Fibroblast of mammary gland (primary cell): ENCODE data around the gene TMEM125.

Experiments
- DNase-seq: peaks from one replicate; pipeline ENCODE4 v3.0.0-alpha.2; 2010; ENCODE audit warnings: low read depth
- H3K4me3 ChIP-seq: 2 replicates; pipeline ENCODE4 v1.5.1; 2011; ENCODE audit warnings: low read depth, mild to moderate bottlenecking, low read length, moderate library complexity; ENCODE audit not compliant: control insufficient read depth
- TF ChIP-seq, protein P1 (sequence below): conservative IDR thresholded peaks from 2 replicates; pipeline ENCODE4 v1.5.1; 2011; ENCODE audit warnings: low read depth, low read length, inconsistent platforms; ENCODE audit not compliant: control insufficient read depth, insufficient read depth

Gene TMEM125

DNA sequence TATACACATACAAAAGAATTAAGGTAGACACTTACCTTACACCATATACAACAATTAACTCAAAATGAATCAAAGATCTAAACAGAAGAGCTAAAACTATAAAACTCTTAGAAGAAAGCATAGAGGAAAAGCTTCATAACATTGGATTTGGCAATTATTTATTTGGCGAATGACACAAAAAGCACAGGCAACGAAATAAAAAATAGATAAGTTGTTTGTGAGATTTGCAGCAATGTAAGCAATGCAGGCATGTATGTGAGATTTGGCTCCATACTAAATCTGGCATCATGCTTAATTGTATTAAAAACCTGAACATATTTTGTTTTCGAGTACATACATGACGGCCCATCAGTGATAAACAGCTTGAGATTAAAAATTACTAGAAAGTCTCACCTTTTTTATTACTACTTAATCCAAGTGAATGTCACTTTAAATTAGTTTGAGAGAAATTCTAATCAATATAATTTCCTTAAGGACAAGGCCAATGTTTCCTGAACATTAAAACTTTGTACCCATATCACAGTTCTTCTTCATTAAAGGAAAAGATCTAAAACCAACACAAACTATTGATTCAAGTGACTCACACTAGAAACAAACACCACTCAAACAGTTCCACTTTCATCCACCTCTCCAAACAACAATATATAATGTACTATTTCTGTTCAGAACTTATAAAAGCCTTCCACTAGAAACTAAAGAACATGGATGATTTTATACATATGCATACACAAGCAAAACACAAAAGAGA, 23.1 kb upstream of the TMEM125 start:
- no peak for DNase-seq
- TF ChIP-seq, protein P1, sequence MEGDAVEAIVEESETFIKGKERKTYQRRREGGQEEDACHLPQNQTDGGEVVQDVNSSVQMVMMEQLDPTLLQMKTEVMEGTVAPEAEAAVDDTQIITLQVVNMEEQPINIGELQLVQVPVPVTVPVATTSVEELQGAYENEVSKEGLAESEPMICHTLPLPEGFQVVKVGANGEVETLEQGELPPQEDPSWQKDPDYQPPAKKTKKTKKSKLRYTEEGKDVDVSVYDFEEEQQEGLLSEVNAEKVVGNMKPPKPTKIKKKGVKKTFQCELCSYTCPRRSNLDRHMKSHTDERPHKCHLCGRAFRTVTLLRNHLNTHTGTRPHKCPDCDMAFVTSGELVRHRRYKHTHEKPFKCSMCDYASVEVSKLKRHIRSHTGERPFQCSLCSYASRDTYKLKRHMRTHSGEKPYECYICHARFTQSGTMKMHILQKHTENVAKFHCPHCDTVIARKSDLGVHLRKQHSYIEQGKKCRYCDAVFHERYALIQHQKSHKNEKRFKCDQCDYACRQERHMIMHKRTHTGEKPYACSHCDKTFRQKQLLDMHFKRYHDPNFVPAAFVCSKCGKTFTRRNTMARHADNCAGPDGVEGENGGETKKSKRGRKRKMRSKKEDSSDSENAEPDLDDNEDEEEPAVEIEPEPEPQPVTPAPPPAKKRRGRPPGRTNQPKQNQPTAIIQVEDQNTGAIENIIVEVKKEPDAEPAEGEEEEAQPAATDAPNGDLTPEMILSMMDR: no peak
- no peak overlapping the region for H3K4me3 ChIP-seq

DNA sequence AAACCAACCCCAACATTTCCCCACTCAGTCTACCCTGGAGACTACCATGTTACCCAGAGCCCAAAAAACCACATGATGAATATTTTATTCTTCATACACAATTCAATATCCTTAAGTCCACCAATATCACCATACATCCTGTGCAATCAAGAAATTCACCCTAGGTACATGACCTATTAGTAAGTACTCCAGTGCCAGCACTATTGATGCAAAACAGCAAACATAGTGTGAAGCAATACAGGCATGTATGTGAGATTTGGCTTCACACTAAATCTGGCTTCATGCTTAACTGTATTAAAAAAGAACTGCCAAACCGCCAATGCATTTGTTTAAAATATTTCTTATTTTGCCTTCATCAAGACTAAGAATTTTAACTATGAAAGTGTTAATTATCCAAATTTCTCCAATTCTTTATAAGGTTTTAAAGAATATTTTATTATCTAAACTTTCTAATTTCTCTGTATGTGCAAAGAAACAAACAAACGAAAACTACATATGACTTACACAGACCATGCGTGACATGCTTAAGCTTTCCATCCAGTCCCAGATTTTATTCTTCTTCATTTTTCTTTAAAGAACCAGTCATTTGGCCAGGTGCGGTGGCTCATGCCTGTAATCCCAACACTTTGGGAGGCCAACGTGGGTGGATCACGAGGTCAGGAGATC, 22.4 kb upstream of the TMEM125 start:
- no peak for DNase-seq
- H3K4me3 ChIP-seq: no peak overlapping the region
- TF ChIP-seq, protein P1: no peak

DNA sequence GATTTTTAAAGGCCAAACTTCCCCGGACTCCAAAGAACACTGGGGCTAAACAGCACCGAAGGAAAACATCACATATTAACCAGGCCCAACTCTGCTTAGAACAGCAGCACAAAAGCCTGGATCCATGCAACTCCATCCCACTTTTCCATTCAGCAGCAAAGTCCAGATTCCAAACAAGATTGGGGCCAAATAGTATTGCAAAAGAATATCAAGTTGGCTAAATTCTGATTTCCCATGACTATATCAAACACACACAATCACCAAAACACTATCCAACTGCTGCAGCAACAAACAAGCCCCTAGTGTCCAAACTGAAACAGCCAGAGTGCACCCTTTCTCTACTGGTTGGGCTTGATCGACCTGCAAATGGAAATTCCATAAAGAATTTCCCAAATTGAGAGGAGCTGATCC, 19.4 kb upstream of the TMEM125 start:
- TF ChIP-seq, protein P1: no peak
- DNase-seq: no peak
- no peak overlapping the region for H3K4me3 ChIP-seq

DNA sequence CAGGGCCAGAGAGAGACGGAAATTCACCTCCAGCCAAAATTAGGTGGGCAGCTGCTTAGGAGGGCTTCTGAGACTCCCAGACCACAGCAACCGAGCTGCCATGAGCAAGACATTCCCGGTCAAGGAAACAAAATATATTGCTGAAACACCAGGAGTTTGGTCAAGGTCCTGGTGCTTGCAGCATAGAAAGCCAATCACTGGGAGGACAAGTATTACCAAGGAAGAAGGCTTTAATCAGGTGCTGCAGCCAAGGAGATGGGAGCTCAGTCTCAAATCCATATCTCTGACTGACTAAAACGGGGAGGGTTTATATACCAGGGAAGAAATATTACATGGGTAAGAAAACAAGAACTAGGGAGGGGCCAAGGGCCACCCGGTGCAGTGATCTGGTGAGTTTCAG, 18.8 kb upstream of the TMEM125 start:
- DNase-seq: no peak
- TF ChIP-seq, protein P1: no peak
- H3K4me3 ChIP-seq: no peak overlapping the region

DNA sequence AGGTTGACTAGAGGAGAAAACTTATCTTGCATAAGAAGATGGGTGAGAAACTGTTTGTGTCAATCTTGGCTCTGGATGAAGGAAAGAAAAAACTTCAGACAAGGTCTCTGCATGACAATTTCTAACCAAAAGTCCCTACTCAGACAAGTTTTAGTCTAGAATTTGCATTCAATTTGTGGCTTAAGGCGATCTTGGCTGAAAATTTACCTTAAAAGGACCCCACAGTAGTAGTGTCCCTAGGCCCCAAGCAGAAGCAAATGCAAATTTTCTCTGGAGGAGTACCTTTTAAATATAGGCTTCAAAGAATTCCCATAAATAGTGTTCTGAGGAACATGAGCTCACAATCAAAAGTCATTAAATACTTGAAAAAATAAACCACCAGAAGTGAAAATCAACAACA, 17.6 kb upstream of the TMEM125 start:
- TF ChIP-seq, protein P1: no peak
- no peak overlapping the region for H3K4me3 ChIP-seq
- no peak for DNase-seq

DNA sequence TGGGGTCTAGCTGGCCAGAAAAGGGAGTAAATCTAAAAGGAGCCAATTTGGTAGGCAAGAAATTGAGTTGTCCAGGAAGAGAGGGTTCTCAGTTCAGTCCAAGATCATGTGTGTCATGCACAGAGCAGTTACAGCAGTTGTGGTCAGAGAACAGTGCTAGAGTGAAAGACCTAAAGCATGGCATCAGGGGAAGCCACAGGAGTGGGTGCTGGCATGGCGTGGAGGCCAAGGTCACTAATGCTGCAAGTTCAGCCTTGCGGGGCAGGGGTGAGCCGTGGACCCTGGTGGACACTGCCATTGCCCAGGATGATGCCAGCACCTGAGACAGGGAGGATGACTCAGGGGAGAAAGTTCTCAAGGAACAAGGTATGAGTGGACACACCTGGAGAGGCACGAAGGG, 16.6 kb upstream of the TMEM125 start:
- no peak for DNase-seq
- TF ChIP-seq, protein P1: no peak
- no peak overlapping the region for H3K4me3 ChIP-seq
